Skeletal muscle cell (primary cell): Measurements from ENCODE around the gene NR4A2.

Experiments used
- DNase-seq: peaks from one replicate; pipeline ENCODE4 v3.0.0-alpha.2; 2010; ENCODE audit warnings: low read depth
- H3K4me3 ChIP-seq: 2 replicates; pipeline ENCODE4 v1.5.1; 2011; ENCODE audit warnings: low read depth, mild to moderate bottlenecking, control low read depth, low read length, moderate library complexity

Gene NR4A2

GRCh38 chr2:156332534-156333273, at the start of gene NR4A2:
Gene NR4A2, minus strand, starts transcription at chr2:156332721. Its CDS starts 2,535 bp downstream, at chr2:156330186.
- DNase-seq: peak; percentile 69

GRCh38 chr2:156380117-156380645, 47.7 kb upstream of the NR4A2 start:
- no peak overlapping the region for H3K4me3 ChIP-seq
- no peak for DNase-seq

More at GRCh38 chr2:156332534-156333273, at the start of gene NR4A2:
- peak within 1 kb of the TSS; percentile 75 for H3K4me3 ChIP-seq

- H3K4me3 ChIP-seq: no peak overlapping the region
- no peak for DNase-seq
These were observed 47.2 kb upstream of the NR4A2 start for GRCh38 chr2:156379714-156380113.

- DNase-seq: no peak
- H3K4me3 ChIP-seq: no peak overlapping the region
These were observed 46.5 kb upstream of the NR4A2 start for GRCh38 chr2:156379071-156379470.

- no peak overlapping the region for H3K4me3 ChIP-seq
These were observed 34.2 kb upstream of the NR4A2 start for GRCh38 chr2:156366753-156367152.

GRCh38 chr2:156363141-156363540, 30.6 kb upstream of the NR4A2 start:
- DNase-seq: no peak
- H3K4me3 ChIP-seq: no peak overlapping the region

More at GRCh38 chr2:156366753-156367152, 34.2 kb upstream of the NR4A2 start:
- DNase-seq: no peak

GRCh38 chr2:156356014-156356754, 23.7 kb upstream of the NR4A2 start:
- no peak overlapping the region for H3K4me3 ChIP-seq
- peak; percentile 75 for DNase-seq

- H3K4me3 ChIP-seq: no peak overlapping the region
- DNase-seq: no peak
These were observed 20.4 kb upstream of the NR4A2 start for GRCh38 chr2:156352911-156353310.

GRCh38 chr2:156350374-156351142, 18.0 kb upstream of the NR4A2 start:
- no peak for DNase-seq
- H3K4me3 ChIP-seq: no peak overlapping the region

- H3K4me3 ChIP-seq: no peak overlapping the region
- no peak for DNase-seq
These were observed 17.1 kb upstream of the NR4A2 start for GRCh38 chr2:156349605-156350004.

GRCh38 chr2:156349161-156349560, 16.6 kb upstream of the NR4A2 start:
- no peak for DNase-seq
- H3K4me3 ChIP-seq: no peak overlapping the region

- no peak for DNase-seq
- H3K4me3 ChIP-seq: no peak overlapping the region
These were observed 14.9 kb upstream of the NR4A2 start for GRCh38 chr2:156347431-156347830.

- no peak for DNase-seq
- no peak overlapping the region for H3K4me3 ChIP-seq
These were observed 14.2 kb upstream of the NR4A2 start for GRCh38 chr2:156346731-156347130.

GRCh38 chr2:156345582-156345981, 13.1 kb upstream of the NR4A2 start:
- no peak overlapping the region for H3K4me3 ChIP-seq
- no peak for DNase-seq

GRCh38 chr2:156343940-156344301, 11.4 kb upstream of the NR4A2 start:
- DNase-seq: no peak
- H3K4me3 ChIP-seq: no peak overlapping the region

GRCh38 chr2:156343096-156343939, 10.8 kb upstream of the NR4A2 start:
- peak overlapping the region; percentile 85 for H3K4me3 ChIP-seq
- DNase-seq: no peak

- peak overlapping the region; percentile 85 for H3K4me3 ChIP-seq
These were observed 10.0 kb upstream of the NR4A2 start for GRCh38 chr2:156342254-156343095.

More at GRCh38 chr2:156342254-156343095, 10.0 kb upstream of the NR4A2 start:
- peak; percentile 82 for DNase-seq
